HTR-8/SVneo (cell line): ENCODE data around the gene PLIN1.

ENCODE experiments used
- DNase-seq: peaks from one replicate; pipeline ENCODE4 v3.0.0; 2011; ENCODE audit warnings: low spot score, mixed read lengths; ENCODE audit not compliant: insufficient read length
- FAIRE-seq: peaks from 2 replicates; lab custom pipeline; 2011; peaks lifted over from hg19 to GRCh38; lab: Jason Lieb, UNC

PLIN1 gene

GRCh38 chr15:89630974-89631901 is 47.9 kb downstream of the PLIN1 start:
- no peak for DNase-seq
- FAIRE-seq = no peak

- no peak for DNase-seq
- no peak for FAIRE-seq
Observed at GRCh38 chr15:89630260-89630659, 48.9 kb downstream of the PLIN1 start.

GRCh38 chr15:89629829-89630228 is 49.3 kb downstream of the PLIN1 start:
- DNase-seq (no peak), FAIRE-seq (no peak)

GRCh38 chr15:89628806-89629715 is 50.1 kb downstream of the PLIN1 start:
- DNase-seq (no peak), FAIRE-seq (no peak)

- no peak for DNase-seq
- no peak for FAIRE-seq
Observed at GRCh38 chr15:89628301-89628700, 50.9 kb downstream of the PLIN1 start.

GRCh38 chr15:89627256-89627970 is 51.8 kb downstream of the PLIN1 start:
- DNase-seq (no peak), FAIRE-seq (no peak)

GRCh38 chr15:89625716-89626115 is 53.5 kb downstream of the PLIN1 start:
- FAIRE-seq (no peak), DNase-seq (no peak)

GRCh38 chr15:89623165-89623564 is 56.0 kb downstream of the PLIN1 start:
- FAIRE-seq (no peak), DNase-seq (no peak)

- FAIRE-seq (no peak), DNase-seq (no peak)
Observed at GRCh38 chr15:89621547-89621946, 57.6 kb downstream of the PLIN1 start.

- FAIRE-seq (no peak), DNase-seq (no peak)
Observed at GRCh38 chr15:89616228-89616627, 62.9 kb downstream of the PLIN1 start.

GRCh38 chr15:89615135-89615534 is 64.0 kb downstream of the PLIN1 start:
- no peak for DNase-seq
- no peak for FAIRE-seq
